HG02884 (cell line): ENCODE results near the gene SLC5A5.
"Not testable (repeated sequence)": the region's sequence is repeated elsewhere in the genome, so short reads cannot be mapped to it uniquely, and the experiment has no call there.

Experiments
- ATAC-seq: cut with Tn5 transposase; IDR thresholded peaks from one replicate; pipeline ENCODE4 v1.9.1; 2021; ENCODE audit warnings: mild to moderate bottlenecking, moderate library complexity; ENCODE audit not compliant: unreplicated experiment

SLC5A5 gene

DNA sequence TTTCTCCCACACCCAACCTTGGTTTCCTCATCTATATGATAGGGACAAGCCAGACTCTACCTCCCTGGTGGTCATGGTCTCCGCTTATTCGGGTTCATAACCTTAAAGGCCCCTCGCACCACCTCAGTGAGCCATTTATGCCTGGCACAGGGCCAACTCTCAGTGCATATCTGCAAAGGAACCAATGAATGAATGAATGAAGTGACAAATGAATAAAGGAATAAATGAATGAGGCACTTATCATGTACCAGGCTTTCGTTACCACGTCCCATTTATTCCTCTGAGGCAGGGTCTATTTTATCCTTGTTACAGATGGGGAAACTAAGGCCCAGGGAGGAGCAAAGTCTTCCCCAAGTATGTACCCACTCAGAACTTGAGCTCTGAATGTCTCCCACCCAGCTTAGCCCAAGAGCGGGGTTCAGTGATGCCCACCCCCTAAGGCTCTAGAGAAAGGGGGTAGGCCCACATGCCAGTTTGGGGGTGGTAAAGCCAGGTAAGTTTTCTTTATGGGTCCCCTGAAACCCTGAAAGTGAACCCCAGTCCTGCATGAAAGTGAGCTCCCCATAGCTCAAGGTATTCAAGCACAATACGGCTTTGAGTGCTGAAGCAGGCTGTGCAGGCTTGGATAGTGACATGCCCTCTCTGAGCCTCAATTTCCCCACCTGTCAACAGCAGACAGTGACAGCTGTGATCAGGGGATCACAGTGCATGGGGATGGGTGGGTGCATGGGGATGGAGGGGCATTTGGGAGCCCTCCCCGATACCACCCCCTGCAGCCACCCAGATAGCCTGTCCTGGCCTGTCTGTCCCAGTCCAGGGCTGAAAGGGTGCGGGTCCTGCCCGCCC lies 490 bp upstream of the SLC5A5 start:
- no peak for ATAC-seq

DNA sequence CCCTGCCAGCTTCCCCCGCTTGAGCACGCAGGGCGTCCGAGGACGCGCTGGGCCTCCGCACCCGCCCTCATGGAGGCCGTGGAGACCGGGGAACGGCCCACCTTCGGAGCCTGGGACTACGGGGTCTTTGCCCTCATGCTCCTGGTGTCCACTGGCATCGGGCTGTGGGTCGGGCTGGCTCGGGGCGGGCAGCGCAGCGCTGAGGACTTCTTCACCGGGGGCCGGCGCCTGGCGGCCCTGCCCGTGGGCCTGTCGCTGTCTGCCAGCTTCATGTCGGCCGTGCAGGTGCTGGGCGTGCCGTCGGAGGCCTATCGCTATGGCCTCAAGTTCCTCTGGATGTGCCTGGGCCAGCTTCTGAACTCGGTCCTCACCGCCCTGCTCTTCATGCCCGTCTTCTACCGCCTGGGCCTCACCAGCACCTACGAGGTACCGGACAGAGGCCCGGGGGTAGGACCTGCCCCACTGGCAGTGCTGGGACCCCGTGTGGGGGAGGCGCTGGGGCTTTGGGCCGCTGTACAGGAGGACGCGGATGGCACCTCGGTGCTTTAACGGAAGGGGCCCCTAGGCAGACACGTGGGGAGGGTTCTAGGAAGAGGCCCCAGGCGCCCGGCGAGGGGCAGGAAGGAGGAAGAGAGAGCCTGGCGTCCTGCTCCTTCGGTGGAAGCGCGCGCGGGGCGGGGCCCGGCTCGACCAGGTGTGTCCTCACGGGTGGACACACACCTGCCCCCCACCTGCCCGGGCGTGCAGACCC lies 681 bp downstream of the SLC5A5 start:
- no peak for ATAC-seq

DNA sequence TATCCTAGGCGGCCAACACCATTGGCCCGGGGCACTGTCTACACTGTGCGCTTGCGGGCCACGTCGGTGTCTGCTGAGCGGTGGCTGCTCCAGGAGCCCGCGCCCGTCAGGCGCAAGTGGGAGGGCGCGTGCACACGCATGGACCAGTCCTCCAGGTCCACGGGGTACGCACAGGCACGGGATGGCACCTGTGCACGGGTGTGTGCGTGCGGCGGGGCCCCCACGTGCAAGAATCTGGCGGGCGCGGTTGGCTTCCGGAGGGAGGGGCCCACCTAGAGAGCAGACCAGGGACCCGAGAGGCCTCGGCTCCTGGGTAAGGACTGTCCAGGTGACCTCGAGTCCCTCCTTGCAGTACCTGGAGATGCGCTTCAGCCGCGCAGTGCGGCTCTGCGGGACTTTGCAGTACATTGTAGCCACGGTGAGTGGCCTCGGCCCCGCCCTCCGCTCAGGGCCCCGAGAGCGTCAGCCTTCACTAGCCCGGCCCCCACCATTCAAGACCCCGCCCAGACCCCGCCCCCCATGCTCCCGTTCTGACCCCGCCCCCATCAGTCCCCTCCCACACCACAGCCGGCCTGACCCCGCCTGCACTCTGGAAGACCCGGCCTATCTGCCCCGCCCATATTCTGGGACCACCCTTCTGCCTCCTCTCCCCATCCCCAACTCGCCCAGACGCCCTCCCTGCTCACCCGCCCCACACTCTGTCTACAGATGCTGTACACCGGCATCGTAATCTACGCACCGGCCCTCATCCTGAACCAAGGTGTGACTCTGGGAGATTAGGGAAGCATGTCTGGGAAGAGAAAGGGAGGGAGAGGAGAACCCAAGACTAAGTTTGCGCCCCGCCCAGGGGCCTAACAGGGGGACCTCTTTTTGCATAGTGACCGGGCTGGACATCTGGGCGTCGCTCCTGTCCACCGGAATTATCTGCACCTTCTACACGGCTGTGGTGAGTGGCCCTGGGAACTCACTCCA lies 2.3 kb downstream of the SLC5A5 start:
- no peak for ATAC-seq

DNA sequence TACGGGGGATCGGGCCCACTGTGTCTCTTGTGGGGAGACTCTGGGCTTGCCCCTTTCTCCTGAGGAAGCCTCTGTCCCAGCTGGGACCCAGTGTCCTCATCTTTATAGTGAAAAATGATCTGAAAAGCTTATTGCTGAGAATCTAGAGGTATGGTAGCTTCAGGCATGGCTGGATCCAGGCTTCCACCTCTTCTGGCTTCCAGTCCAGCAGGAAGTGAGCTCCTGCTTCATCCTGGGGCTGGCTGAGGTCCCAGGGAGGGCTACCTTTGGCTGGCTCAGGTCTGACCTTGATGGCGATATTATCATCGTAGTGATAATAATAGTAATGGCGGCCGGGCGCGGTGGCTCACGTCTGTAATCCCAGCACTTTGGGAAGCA lies 3.0 kb downstream of the SLC5A5 start:
- ATAC-seq = no peak

DNA sequence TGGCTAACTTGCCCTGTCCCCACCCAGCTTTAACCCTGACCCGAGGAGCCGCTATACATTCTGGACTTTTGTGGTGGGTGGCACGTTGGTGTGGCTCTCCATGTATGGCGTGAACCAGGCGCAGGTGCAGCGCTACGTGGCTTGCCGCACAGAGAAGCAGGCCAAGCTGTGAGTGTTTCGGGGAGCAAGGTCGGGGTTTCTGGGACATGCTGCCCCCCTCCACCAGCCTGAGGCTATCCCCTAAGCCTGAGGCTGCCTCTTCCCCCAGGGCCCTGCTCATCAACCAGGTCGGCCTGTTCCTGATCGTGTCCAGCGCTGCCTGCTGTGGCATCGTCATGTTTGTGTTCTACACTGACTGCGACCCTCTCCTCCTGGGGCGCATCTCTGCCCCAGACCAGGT lies 6.0 kb downstream of the SLC5A5 start:
- ATAC-seq = no peak

DNA sequence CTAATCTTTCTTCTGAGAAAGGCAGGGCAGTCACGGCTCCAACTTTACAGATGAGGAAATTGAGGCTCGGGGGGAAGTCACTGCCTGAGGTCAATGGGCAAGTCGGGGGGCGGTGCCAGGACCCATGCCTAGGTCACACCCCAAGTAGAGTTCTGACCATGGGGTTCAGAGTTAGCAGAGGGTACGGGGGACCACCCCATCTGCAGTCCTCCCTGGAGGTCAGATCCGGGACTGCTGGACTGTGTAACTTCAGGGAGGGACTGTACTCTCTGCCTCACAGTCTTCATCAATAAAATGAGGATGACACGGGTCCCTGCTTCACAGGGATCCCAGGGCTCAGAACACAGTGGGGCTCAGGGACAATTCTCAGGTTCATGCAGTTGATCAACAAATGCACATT lies 7.7 kb downstream of the SLC5A5 start:
- ATAC-seq = no peak

DNA sequence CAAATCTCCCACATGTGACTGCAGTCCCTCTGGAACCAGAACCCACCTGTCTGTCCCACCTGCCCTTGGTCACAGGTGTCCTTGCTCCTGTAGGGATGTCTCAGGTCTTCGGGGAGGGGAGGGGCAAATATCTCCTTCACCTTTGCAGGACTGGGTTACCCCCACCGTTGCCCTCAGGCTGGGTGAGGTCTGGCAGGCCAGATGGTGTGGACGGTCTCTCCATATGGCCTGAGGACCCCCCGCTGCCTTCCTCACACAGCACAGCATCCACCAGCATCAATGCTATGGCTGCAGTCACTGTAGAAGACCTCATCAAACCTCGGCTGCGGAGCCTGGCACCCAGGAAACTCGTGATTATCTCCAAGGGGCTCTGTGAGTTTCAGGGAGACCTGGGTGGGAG lies 10.0 kb downstream of the SLC5A5 start:
- no peak for ATAC-seq

DNA sequence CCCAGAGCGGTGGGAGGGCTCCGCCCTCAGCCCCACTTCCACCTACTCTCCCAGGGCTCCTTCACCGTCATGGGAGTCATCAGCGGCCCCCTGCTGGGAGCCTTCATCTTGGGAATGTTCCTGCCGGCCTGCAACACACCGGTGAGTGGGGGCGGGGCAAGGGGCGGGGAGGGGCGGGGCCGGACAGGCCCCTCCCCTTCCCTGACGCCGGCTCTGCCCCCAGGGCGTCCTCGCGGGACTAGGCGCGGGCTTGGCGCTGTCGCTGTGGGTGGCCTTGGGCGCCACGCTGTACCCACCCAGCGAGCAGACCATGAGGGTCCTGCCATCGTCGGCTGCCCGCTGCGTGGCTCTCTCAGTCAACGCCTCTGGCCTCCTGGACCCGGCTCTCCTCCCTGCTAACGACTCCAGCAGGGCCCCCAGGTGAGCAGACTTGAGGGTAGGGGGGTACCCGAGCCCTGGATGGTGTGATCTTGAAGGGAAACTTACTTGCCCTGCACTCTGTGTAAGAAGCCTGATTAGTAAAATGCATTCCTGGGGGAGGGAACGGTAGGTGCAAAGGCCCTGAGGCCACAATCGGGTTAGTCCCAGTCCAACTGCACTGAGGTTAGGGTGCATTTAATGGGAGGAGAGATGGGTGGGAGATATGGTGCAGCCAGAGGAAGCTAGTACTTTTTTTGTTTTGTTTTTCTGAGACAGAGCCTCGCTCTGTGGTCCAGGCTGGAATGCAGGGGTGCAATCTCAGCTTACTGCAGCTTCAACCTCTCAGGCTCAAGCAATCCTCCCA lies 12.1 kb downstream of the SLC5A5 start:
- no peak for ATAC-seq

DNA sequence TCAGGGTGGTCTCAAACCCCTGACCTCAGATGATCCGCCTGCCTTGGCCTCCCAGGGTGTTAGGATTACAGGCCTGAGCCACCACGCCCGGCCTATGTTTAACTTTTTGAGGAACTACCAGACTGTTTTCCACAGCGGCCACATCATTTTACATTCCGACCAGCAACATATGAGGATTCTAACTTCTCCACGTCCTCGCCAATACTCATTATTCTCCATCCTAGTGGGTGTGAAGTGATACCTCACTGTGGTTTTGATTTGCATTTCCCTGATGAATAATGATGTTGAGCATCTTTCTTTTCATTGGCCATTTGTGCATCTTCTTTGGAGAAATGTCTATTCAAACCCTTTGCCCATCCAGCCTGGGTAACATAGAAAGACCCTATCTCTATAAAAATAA lies 14.8 kb downstream of the SLC5A5 start:
- no peak for ATAC-seq

DNA sequence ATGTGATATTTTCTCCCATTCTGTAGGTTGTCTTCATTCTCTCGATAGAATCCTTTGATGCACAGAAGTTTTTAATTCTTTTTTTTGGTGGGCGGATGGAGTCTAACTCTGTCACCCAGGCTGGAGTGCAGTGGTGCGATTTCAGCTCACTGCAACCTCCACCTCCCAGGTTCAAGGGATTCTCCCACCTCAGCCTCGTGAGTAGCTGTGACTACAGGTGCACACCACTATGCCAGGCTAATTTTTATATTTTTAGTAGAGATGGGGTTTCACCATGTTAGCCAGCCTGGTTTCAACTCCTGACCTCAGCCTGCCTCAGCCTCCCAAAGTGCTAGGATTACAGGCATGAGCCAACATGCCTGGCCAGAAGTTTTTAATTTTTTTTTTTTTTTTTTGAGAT lies 15.5 kb downstream of the SLC5A5 start:
- not testable (repeated sequence) for ATAC-seq

DNA sequence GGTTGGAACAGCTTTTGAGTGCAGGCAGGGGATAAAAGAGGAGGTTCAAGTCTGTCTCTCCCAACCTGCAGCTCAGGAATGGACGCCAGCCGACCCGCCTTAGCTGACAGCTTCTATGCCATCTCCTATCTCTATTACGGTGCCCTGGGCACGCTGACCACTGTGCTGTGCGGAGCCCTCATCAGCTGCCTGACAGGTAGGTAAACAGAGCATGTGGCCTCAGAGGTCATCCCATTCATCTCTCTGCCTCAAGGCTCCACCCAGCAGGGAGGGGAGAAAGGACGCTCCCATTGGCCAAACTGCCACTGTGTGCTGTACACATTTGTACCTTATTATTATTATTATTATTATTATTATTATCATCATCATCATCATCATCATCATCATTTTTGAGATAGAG lies 16.5 kb downstream of the SLC5A5 start:
- no peak for ATAC-seq

DNA sequence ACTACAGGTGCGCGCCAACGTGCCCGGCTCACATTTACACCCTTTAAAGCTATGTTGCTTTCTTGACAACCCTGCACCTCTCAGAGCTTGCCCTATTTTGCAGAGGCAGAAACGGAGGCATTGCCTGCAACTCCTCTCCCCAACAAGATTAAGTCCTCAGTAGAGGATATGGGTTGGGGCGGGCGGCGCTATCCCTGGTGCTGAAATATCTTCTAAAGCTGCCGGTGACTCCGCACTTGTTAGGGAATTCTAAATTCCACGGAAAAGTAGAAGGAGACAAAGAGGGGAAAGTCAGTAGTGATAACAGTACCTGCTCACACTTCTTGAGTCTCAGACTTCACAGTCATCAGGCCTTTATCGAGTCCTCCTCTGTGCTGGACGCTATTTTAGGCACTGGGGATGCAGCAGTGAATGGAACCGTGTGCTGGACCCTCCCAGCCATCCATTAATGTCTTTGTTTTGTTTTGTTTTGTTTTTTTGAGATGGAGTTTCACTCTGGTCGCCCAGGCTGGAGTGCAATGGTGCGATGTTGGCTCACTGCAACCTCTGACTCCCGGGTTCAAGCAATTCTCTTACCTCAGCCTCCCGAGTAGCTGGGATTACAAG lies 18.0 kb downstream of the SLC5A5 start:
- ATAC-seq = no peak

DNA sequence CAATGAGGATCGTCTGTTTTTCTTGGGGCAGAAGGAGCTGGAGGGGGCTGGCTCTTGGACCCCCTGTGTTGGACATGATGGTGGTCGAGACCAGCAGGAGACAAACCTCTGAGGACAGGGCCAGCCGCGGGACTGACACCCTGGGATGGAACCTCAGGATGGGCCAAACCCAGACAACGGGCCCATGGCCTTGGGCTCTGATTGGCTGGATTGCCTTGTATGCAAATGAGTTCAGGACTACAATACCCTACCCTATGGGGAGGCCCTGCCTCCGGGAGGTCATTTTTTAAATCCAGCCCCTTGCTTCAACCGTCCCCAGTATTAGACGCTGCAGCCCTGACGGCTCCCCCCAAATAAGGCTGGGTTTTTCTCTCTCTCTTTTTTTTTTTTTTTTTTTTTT lies 22.0 kb downstream of the SLC5A5 start:
- no peak for ATAC-seq

DNA sequence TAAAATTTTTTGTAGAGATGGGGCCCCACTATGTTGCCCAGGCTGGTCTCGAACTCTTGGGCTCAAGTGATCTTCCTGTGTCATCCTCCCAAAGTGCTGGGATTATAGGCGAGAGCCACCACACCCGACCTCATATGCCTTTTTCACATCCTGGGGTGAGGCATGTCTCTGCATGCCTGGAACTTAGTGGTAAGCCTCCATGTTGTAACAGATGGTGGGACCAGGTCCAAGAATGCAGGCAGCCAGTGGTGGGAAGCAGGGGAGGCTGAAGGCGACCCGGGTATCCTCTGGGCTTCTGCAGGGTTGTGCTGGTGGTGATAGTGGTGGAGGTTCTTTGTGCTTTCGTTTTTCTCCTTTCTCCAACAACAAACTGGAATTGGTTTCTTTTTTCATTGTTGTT lies 31.0 kb downstream of the SLC5A5 start:
- no peak for ATAC-seq

DNA sequence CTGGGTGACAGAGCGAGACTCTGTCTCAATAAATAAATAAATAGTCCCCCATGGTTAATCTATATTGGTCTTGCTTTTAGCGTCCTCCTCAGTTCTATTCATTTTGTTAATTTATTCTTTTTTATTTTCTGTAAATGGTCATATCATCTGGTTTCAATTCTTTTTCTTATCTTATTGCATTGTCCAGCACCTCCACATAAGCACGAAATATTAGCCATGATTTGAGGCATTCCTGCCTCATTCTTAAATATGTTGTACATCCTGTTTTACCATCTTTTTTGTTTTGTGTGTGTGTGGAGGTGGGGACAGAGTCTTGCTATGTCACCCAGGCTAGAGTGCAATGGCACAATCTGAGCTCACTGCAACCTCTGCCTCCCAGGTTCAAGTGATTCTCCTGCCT lies 36.5 kb downstream of the SLC5A5 start:
- ATAC-seq = no peak

DNA sequence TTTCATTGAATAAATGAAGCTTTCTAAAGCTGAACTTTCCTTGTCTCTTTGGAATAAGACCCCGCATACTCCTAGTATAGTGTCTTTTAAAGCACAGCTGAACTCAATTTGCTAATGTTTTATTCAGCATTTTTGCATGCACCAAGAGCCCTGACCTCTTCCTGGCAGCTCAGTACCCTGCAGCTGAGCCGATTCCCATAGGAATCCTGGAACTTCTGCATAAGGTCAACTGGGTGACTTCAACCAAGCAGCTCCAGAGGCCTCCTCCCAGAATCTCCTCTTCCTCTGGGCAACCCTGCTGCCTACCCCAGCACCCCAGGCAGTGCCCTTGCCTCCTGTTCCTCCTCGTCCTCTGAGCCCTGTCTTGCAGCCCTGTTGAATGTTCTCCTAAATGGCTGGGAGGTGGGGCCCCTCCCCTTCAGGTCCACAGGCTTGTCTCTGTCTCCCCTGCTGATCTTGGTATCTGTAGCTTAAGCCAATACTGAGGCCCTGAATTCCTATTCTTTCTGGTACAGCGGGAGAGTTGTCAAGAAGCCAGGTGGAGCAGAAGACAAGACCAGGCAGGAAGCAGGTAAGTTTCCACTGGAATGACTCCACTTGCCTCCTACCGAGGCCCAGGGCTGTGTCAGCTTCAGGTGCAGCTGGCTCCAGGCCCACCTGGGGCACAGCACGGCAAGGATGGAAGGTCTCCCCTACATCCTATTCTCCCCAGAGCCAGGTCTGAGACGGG lies 37.4 kb downstream of the SLC5A5 start:
- no peak for ATAC-seq

DNA sequence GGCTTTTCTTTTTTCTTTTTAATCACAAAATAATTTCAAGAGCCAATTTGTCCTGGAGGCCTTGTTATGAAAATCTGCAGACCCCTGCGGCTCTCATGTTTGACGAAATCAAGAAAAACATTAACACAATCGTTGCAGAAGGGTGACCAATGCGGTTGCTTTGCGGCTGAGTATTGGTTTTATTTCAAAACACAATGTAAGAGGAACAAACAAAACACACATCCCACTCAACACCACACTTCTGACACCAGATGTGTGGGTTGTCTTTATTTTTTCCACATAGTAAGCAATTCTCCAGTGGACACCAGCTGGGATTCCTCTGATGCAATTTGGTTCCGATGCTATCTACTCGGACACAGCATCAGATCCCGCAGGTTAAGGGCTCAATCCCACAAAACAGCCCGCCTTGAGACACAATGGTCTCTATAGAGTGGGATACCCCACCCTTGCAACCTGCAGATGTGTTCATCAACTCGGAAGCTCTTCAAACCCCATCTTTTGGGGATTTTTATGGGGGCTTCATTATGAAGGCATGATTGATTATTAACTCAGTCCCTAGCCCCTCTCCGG lies 39.1 kb downstream of the SLC5A5 start:
- no peak for ATAC-seq

DNA sequence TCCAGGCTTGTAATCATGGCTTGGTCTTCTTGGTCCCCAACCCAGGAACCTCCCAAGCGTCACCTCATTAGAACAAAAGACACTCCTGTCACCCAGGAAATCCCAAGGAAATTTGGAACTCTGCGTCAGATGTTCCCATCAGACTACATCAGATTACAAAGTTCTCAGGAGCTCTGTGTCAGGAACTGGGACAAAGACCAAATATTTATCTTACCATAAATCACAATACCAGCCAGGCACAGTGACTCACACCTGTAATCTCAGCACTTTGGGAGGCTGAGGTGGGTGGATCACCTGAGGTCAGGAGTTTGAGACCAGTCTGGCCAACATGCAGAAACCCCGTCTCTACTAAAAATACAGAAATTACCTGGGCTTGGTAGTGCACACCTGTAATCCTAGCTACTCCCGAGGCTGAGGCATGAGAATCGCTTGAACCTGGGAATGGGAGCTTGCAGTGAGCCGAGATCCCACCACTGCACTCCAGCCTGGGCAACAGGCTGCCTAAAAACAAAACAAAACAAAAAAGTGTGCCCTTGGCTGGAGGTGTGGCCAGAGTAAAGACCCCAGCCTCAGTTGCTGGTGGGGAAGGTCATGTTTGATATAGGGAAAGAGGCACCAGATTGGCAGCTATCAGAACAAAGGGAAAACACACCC lies 44.3 kb downstream of the SLC5A5 start:
- ATAC-seq = no peak

DNA sequence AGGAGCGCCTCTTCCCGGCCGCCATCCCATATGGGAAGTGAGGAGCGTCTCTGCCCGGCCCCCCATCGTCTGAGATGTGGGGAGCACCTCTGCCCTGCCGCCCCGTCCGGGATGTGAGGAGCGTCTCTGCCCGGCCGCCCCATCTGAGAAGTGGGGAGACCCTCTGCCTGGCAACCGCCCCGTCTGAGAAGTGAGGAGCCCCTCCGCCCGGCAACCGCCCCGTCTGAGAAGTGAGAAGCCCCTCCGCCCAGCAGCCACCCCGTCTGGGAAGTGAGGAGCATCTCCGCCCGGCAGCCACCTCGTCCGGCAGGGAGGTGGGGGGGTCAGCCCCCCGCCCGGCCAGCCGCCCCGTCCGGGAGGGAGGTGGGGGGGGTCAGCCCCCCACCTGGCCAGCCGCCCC lies 46.4 kb downstream of the SLC5A5 start:
- not testable (repeated sequence) for ATAC-seq
